Measurements from ENCODE around the gene TMEM135. TPM values are rescaled to one million over a fixed set of nuclear protein-coding genes. Genes with fewer than 3 reads are reported as not detected.

The TMEM135 gene
- total and polyA plus RNA-seq, 12 donors, result 3.4 to 28.6 (median 16.9) TPM

GRCh38 chr11:87122852-87123251 lies 85.1 kb downstream of the TMEM135 start:
- no peak overlapping the region for H3K27ac ChIP-seq
- no peaks in the 10 kb centered on the region for H3K36me3 ChIP-seq
- ATAC-seq (no peak), DNase-seq (no peak)
- H3K4me1 ChIP-seq, result peaks cover 0 to 7% (median 0%) of the 10 kb centered on the region in 9 donors
- no peaks in the 10 kb centered on the region for H3K27me3 ChIP-seq
- TF ChIP-seq CTCF (IDR thresholded peaks at IDR 0.05), result no peak
- H3K9me3 ChIP-seq, result no peaks in the 10 kb centered on the region
- intact Hi-C loops (cut with DNase I), result no loop called here
- WGBS, 2 donors, result 97 to 99% methylated on average over 3 of the region's 3 CpGs
- no peak overlapping the region for H3K4me3 ChIP-seq

- intact Hi-C loops (cut with DNase I), result no loop called here
- no peak for TF ChIP-seq CTCF (IDR thresholded peaks at IDR 0.05)
- Histone ChIP-seq H3K9me3 (no peaks in the 10 kb centered on the region), H3K4me3 (no peak overlapping the region), H3K27me3 (no peaks in the 10 kb centered on the region), H3K4me1 (peaks cover 0 to 7% (median 0%) of the 10 kb centered on the region in 9 donors), H3K36me3 (no peaks in the 10 kb centered on the region), H3K27ac (no peak overlapping the region)
- WGBS, 2 donors, result 92 to 94% methylated on average over 2 of the region's 2 CpGs
- DNase-seq (no peak), ATAC-seq (no peak)
Measured at GRCh38 chr11:87125257-87125656, 87.5 kb downstream of the TMEM135 start.

- no peaks in the 10 kb centered on the region for H3K36me3 ChIP-seq
- no peaks in the 10 kb centered on the region for H3K9me3 ChIP-seq
- no peak overlapping the region for H3K27ac ChIP-seq
- H3K4me3 ChIP-seq, result no peak overlapping the region
- no peak for TF ChIP-seq CTCF (IDR thresholded peaks at IDR 0.05)
- intact Hi-C loops (cut with DNase I), result no loop called here
- 75 to 81% methylated on average over 4 of the region's 4 CpGs for WGBS, 2 donors
- ATAC-seq, result no peak
- H3K27me3 ChIP-seq, result no peaks in the 10 kb centered on the region
- no peak for DNase-seq
- H3K4me1 ChIP-seq, result peaks cover 0 to 7% (median 0%) of the 10 kb centered on the region in 9 donors
Measured at GRCh38 chr11:87127101-87127500, 89.4 kb downstream of the TMEM135 start.

GRCh38 chr11:87128372-87128771 lies 90.6 kb downstream of the TMEM135 start:
- intact Hi-C loops (cut with DNase I), result no loop called here

More at GRCh38 chr11:87128372-87128771, 90.6 kb downstream of the TMEM135 start:
- WGBS, 2 donors, result 80% methylated on average over 2 of the region's 2 CpGs
- Histone ChIP-seq H3K4me1 (peaks cover 0 to 7% (median 0%) of the 10 kb centered on the region in 9 donors), H3K27me3 (no peaks in the 10 kb centered on the region), H3K4me3 (no peak overlapping the region), H3K27ac (no peak overlapping the region), H3K36me3 (no peaks in the 10 kb centered on the region), H3K9me3 (no peaks in the 10 kb centered on the region)
- ATAC-seq, result no peak
- no peak for DNase-seq
- TF ChIP-seq CTCF (IDR thresholded peaks at IDR 0.05), result no peak
